Measurements from ENCODE around the gene SPEM2. TPM values are rescaled to one million over a fixed set of nuclear protein-coding genes. Genes with fewer than 3 reads are reported as not detected.

The SPEM2 gene
- total RNA-seq, 1 donor from 2014 or later = not detected

DNA sequence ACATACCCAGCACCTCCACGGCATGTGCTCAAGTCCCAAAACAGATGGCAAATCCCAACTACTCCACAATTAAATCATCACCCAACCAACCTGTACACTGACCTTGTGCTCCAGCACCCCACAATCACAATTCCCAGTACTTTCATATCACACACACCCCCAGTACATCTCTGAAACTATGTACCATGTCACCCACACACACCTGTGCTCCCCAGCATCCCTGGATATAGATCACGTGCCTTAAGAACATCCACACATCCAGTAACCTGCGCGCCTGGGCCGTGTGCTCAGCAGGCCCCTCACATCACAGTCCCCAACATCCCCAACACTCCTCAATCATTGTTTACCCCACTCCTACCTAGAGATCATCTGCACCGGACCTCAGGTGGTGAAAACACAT is 15.7 kb upstream of the SPEM2 start:
- no peak overlapping the region for H3K27ac Mint-ChIP-seq (ENCODE audit: unreplicated experiment)
- no peaks in the 10 kb centered on the region for H3K9me3 Mint-ChIP-seq (ENCODE audit: unreplicated experiment)
- H3K4me3 Mint-ChIP-seq (ENCODE audit: unreplicated experiment) = no peak overlapping the region
- DNase-seq (ENCODE audit: extremely low spot score, unreplicated experiment) = no peak
- peaks cover 25% of the 10 kb centered on the region for H3K36me3 Mint-ChIP-seq (ENCODE audit: unreplicated experiment)
- H3K27me3 Mint-ChIP-seq (ENCODE audit: unreplicated experiment) = no peaks in the 10 kb centered on the region
- peaks cover 22% of the 10 kb centered on the region for H3K4me1 Mint-ChIP-seq (ENCODE audit: unreplicated experiment)
- TF ChIP-seq, protein P1, sequence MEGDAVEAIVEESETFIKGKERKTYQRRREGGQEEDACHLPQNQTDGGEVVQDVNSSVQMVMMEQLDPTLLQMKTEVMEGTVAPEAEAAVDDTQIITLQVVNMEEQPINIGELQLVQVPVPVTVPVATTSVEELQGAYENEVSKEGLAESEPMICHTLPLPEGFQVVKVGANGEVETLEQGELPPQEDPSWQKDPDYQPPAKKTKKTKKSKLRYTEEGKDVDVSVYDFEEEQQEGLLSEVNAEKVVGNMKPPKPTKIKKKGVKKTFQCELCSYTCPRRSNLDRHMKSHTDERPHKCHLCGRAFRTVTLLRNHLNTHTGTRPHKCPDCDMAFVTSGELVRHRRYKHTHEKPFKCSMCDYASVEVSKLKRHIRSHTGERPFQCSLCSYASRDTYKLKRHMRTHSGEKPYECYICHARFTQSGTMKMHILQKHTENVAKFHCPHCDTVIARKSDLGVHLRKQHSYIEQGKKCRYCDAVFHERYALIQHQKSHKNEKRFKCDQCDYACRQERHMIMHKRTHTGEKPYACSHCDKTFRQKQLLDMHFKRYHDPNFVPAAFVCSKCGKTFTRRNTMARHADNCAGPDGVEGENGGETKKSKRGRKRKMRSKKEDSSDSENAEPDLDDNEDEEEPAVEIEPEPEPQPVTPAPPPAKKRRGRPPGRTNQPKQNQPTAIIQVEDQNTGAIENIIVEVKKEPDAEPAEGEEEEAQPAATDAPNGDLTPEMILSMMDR (IDR thresholded peaks at IDR 0.05) = no peak

GRCh38 chr17:7410634-7411426 is 14.6 kb upstream of the SPEM2 start:
- Mint-ChIP-seq H3K27ac (ENCODE audit: unreplicated experiment) (no peak overlapping the region), H3K27me3 (ENCODE audit: unreplicated experiment) (no peaks in the 10 kb centered on the region), H3K4me3 (ENCODE audit: unreplicated experiment) (no peak overlapping the region), H3K36me3 (ENCODE audit: unreplicated experiment) (peaks cover 30% of the 10 kb centered on the region), H3K4me1 (ENCODE audit: unreplicated experiment) (peaks cover 19% of the 10 kb centered on the region), H3K9me3 (ENCODE audit: unreplicated experiment) (no peaks in the 10 kb centered on the region)
- TF ChIP-seq, protein P1 (IDR thresholded peaks at IDR 0.05) = no peak
- DNase-seq (ENCODE audit: extremely low spot score, unreplicated experiment) = no peak

DNA sequence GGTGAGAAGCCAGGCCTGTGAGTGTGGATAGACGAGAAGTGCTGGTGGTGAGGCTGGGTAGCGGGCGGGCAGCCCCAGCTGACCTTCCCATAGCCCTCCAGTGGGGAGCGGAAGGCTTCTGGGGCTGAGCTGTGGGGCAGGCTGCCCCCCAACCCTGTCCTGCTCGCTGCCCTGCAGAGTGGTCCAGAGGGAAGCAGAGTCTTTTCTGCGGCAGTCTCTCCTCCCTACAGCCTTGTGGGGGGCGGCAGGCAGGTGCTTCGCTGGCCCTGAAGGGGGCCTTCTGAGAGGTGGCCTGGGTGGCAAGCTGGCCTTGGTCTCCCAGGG is 14.0 kb upstream of the SPEM2 start:
- Mint-ChIP-seq H3K36me3 (ENCODE audit: unreplicated experiment) (peaks cover 32% of the 10 kb centered on the region), H3K4me1 (ENCODE audit: unreplicated experiment) (peaks cover 14% of the 10 kb centered on the region), H3K27me3 (ENCODE audit: unreplicated experiment) (no peaks in the 10 kb centered on the region), H3K4me3 (ENCODE audit: unreplicated experiment) (no peak overlapping the region), H3K27ac (ENCODE audit: unreplicated experiment) (no peak overlapping the region), H3K9me3 (ENCODE audit: unreplicated experiment) (no peaks in the 10 kb centered on the region)
- DNase-seq (ENCODE audit: extremely low spot score, unreplicated experiment) = no peak
- TF ChIP-seq, protein P1 (IDR thresholded peaks at IDR 0.05) = no peak

DNA sequence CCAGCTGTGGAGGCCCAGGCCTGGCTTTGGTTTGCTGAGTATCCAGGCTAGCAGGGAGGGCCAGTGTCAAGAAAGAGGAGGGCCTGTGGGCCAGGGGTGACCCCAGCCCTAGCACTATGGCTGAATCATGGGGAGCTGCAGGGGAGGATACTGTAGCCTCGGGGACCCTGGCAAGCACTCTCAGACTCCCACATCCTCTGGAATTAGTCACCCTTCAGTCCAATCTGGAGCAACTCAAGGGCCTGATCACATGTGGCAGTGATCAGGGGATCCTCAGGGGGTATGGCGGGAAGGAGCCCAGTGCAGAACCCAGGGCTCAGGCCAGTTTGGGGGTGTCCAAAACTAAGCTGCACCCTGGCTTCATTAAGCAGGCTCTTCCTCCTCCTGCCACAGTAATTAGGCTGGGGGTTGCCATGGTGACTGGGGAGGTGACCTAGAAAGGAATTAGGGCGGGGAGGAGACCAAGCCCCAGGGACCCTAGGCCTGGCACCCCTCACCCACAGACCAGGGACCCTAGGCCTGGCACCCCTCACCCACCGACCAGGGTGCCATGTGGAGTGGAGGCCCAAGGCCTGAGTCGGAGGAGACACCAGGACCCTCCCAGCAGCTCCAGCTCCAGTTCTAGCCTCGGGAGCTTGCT is 11.9 kb upstream of the SPEM2 start:
- Mint-ChIP-seq H3K9me3 (ENCODE audit: unreplicated experiment) (no peaks in the 10 kb centered on the region), H3K36me3 (ENCODE audit: unreplicated experiment) (peaks cover 36% of the 10 kb centered on the region), H3K4me3 (ENCODE audit: unreplicated experiment) (no peak overlapping the region), H3K27ac (ENCODE audit: unreplicated experiment) (no peak overlapping the region), H3K4me1 (ENCODE audit: unreplicated experiment) (peaks cover 7% of the 10 kb centered on the region), H3K27me3 (ENCODE audit: unreplicated experiment) (no peaks in the 10 kb centered on the region)
- TF ChIP-seq, protein P1 (IDR thresholded peaks at IDR 0.05) = no peak
- DNase-seq (ENCODE audit: extremely low spot score, unreplicated experiment) = no peak

- H3K9me3 Mint-ChIP-seq (ENCODE audit: unreplicated experiment) = no peaks in the 10 kb centered on the region
- DNase-seq (ENCODE audit: extremely low spot score, unreplicated experiment) = no peak
- H3K27ac Mint-ChIP-seq (ENCODE audit: unreplicated experiment) = no peak overlapping the region
- H3K4me3 Mint-ChIP-seq (ENCODE audit: unreplicated experiment) = no peak overlapping the region
- peaks cover 7% of the 10 kb centered on the region for H3K4me1 Mint-ChIP-seq (ENCODE audit: unreplicated experiment)
- H3K27me3 Mint-ChIP-seq (ENCODE audit: unreplicated experiment) = no peaks in the 10 kb centered on the region
- peaks cover 27% of the 10 kb centered on the region for H3K36me3 Mint-ChIP-seq (ENCODE audit: unreplicated experiment)
- TF ChIP-seq, protein P1 (IDR thresholded peaks at IDR 0.05) = no peak
Observed at GRCh38 chr17:7414837-7415236, 10.6 kb upstream of the SPEM2 start.

All from osteocyte (in vitro differentiated cells).